BJ (cell line): Measurements from ENCODE around the gene PIK3C2G. TPM values are rescaled to one million over a fixed set of nuclear protein-coding genes. Genes with fewer than 3 reads are reported as not detected.

Experiments used
- CTCF ChIA-PET: fragments of 350-600 bp; formaldehyde crosslinking; extraction: SDS; loops from one replicate; lab custom pipeline; 2021; ENCODE audit warnings: antibody characterized with exemption, inconsistent platforms; lab: Yijun Ruan, JAX
- POLR2A ChIA-PET: fragments of 300-600 bp; sonication (Branson Sonifier 250); formaldehyde crosslinking; extraction: SDS; loops from one replicate; lab custom pipeline; 2021; ENCODE audit warnings: antibody characterized with exemption; lab: Charles Lee
- DNase-seq: peaks from one replicate; pipeline ENCODE4 v3.0.0-alpha.2; 2011; ENCODE audit warnings: low read depth
- H3K27me3 ChIP-seq: 2 replicates; pipeline ENCODE4 v1.6.0; 2011; ENCODE audit warnings: low read length; ENCODE audit not compliant: control insufficient read depth, insufficient read depth
- H3K36me3 ChIP-seq: 2 replicates; pipeline ENCODE4 v1.5.1; 2011; ENCODE audit warnings: low read length; ENCODE audit not compliant: control insufficient read depth, insufficient read depth
- H3K4me3 ChIP-seq: 2 replicates; pipeline ENCODE4 v1.5.1; 2011; ENCODE audit warnings: low read depth, mild to moderate bottlenecking, control low read depth, low read length
- CTCF ChIP-seq: IDR thresholded peaks from 2 replicates; pipeline ENCODE4 v1.5.1; 2011; ENCODE audit warnings: low read depth, mild to moderate bottlenecking, control low read depth, inconsistent platforms, low read length, moderate library complexity; ENCODE audit not compliant: insufficient read depth
- polyA plus RNA-seq: library from polyadenylated mRNA; depleted of rRNA; stranded (reverse); fragments of >200 nt; gene quantifications from 2 replicates; pipeline ENCODE4 v1.2.3, GENCODE V29; 2011

PIK3C2G gene
- polyA plus RNA-seq, 1 experiment: not detected

GRCh38 chr12:18676996-18677588 lies 415.8 kb downstream of the PIK3C2G start:
- no peak for TF ChIP-seq CTCF
- no peak overlapping the region for H3K4me3 ChIP-seq
- no peaks in the 10 kb centered on the region; the same call in 1 of the 2 replicates for H3K27me3 ChIP-seq
- ChIA-PET POLR2A (no interaction called here), CTCF (no interaction called here)
- H3K36me3 ChIP-seq: no peaks in the 10 kb centered on the region
- DNase-seq: no peak

- no peaks in the 10 kb centered on the region for H3K27me3 ChIP-seq
- H3K36me3 ChIP-seq: no peaks in the 10 kb centered on the region
- no peak for DNase-seq
- CTCF ChIA-PET: no interaction called here
- no peak for TF ChIP-seq CTCF
- POLR2A ChIA-PET: no interaction called here
- no peak overlapping the region for H3K4me3 ChIP-seq
These were observed 420.5 kb downstream of the PIK3C2G start for GRCh38 chr12:18681818-18682217.

- DNase-seq: no peak
- ChIA-PET CTCF (interaction anchor here (1.0 kb wide), 1 partner anchor 253 kb away, joined by 3 read pairs; no protein-coding TSS in a partner anchor), POLR2A (no interaction called here)
- Histone ChIP-seq H3K36me3 (no peaks in the 10 kb centered on the region), H3K4me3 (no peak overlapping the region), H3K27me3 (no peaks in the 10 kb centered on the region)
- TF ChIP-seq CTCF: no peak
These were observed 422.2 kb downstream of the PIK3C2G start for GRCh38 chr12:18683327-18684013.

DNA sequence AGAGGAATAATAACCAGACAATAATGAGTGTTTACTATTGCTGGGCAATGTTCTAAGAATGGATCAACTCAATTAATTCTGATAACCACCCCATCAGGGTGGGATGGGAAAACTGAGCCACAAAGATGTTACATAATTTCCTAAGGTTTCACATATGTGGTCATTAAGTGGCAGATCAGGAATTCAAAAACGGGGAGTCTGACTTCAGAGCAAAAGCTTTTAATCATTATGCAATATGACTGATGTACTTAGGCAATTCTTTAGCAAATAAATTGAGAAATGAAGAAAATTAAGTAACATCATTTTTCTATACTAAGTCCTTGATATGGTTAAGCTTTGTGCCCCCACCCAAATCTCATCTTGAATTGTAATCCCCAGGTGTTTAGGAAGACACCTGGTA lies 423.1 kb downstream of the PIK3C2G start:
- H3K4me3 ChIP-seq: no peak overlapping the region
- ChIA-PET POLR2A (no interaction called here), CTCF (no interaction called here)
- no peaks in the 10 kb centered on the region for H3K27me3 ChIP-seq
- DNase-seq: no peak
- TF ChIP-seq CTCF: no peak
- H3K36me3 ChIP-seq: no peaks in the 10 kb centered on the region

- no peaks in the 10 kb centered on the region for H3K36me3 ChIP-seq
- DNase-seq: no peak
- TF ChIP-seq CTCF: no peak
- CTCF ChIA-PET: no interaction called here
- no peaks in the 10 kb centered on the region for H3K27me3 ChIP-seq
- POLR2A ChIA-PET: no interaction called here
- H3K4me3 ChIP-seq: no peak overlapping the region
These were observed 428.5 kb downstream of the PIK3C2G start for GRCh38 chr12:18689771-18690170.
